Upper lobe of left lung (tissue), 6 donors: ENCODE measurements around the gene ARHGAP8. TPM values are rescaled to one million over a fixed set of nuclear protein-coding genes. Genes with fewer than 3 reads are reported as not detected.
"Not testable (repeated sequence)": the region's sequence is repeated elsewhere in the genome, so short reads cannot be mapped to it uniquely, and the experiment has no call there.

Source experiments
- ATAC-seq, 2 donors: fragments of 200-7000 bp; cut with Tn5 transposase; one replicate each; pipeline ENCODE4 v1.9.1; 2022; ENCODE audit warnings: mild to moderate bottlenecking in 2 of 2, moderate library complexity in 2 of 2; ENCODE audit not compliant: low FRiP score in 2 of 2
- DNase-seq, 2 donors: peaks; one replicate each; pipeline ENCODE4 v3.0.0-alpha.2; 2019 to 2020
- H3K27ac ChIP-seq, 4 donors: fragments of 200-600 bp; sonication (generic); one replicate each; pipeline ENCODE4 v1.5.1; 2016 to 2019
- H3K27me3 ChIP-seq, 4 donors: fragments of 200-600 bp; sonication (generic); one replicate each; pipeline ENCODE4 v1.5.1; 2017 to 2019
- H3K36me3 ChIP-seq, 4 donors: fragments of 200-600 bp; sonication (generic); one replicate each; pipeline ENCODE4 v1.5.1; 2016 to 2019
- H3K4me1 ChIP-seq, 4 donors: fragments of 200-600 bp; sonication (generic); one replicate each; pipeline ENCODE4 v1.5.1; 2018 to 2019
- H3K4me3 ChIP-seq, 4 donors: fragments of 200-600 bp; sonication (generic); one replicate each; pipeline ENCODE4 v1.5.1; 2017 to 2019; ENCODE audit warnings: mild to moderate bottlenecking in 2 of 4, moderate library complexity in 1 of 4
- H3K9me3 ChIP-seq, 4 donors: fragments of 200-600 bp; sonication (generic); one replicate each; pipeline ENCODE4 v1.5.1; 2018 to 2019
- EP300 ChIP-seq, 4 donors: sonication (generic); formaldehyde crosslinking; IDR thresholded peaks; one replicate each; pipeline ENCODE4 v1.5.1; 2017; ENCODE audit warnings: antibody characterized with exemption in 4 of 4, control low read depth in 2 of 4
- POLR2A ChIP-seq, 4 donors: fragments of 450-650 bp; IDR thresholded peaks; one replicate each; pipeline ENCODE4 v1.5.1; 2016 to 2017; ENCODE audit warnings: antibody characterized with exemption in 4 of 4, mild to moderate bottlenecking in 2 of 4
- POLR2AphosphoS5 ChIP-seq, 2 donors: sonication (generic); formaldehyde crosslinking; IDR thresholded peaks; one replicate each; pipeline ENCODE4 v1.5.1; 2017; ENCODE audit warnings: antibody characterized with exemption in 2 of 2
- WGBS, 2 donors: methylation state at CpG; one replicate each; pipeline ENCODE4 v1.1.5; 2017 to 2018; 5-methylcytosine and 5-hydroxymethylcytosine counted together
- total RNA-seq, 6 donors: library from RNA; depleted of rRNA in 4 of 6; stranded (reverse); fragments of >200 nt in 4 of 6; gene quantifications; one replicate each; pipeline versions ENCODE4 v1.1.0 to v1.2.1, GENCODE V29; 2016 to 2021
- TF ChIP-seq, protein P1 (sequence below), 6 experiments: fragments of 450-650 bp in 4 of 6; fragments of 200-600 bp in 2 of 6; sonication (generic) in 2 of 6; IDR thresholded peaks; one replicate each; pipeline ENCODE4 v1.5.1; 2016 to 2019; ENCODE audit warnings: antibody characterized with exemption in 6 of 6
- donor health status: DM: no; HTN: no; CAD: no; lungs with moderate emphysema.
- donor health status: DM: no; HTN: yes; CAD: no; lungs with severe emphysema.

The ARHGAP8 gene
- total RNA-seq, 6 donors from 2014 or later: 13.8 to 55.5 (median 22.7) TPM

DNA sequence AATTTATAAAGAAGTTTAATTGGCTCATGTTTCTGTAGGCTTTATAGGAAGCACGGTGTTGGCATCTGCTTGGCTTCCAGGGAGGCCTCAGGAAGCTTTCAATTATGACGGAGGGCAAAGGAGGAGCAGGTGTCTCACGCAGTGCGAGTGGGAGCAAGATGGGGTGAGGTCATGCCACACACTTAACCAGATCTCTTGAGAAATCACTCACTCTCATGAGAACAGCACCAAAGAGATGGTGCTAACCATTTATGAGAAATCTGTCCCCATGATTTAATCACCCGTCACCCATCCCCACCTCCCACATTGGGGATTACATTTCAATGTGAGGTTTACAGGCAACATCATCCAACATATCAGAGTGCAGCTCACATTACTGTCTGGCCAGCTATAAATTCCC, 103.5 kb downstream of the ARHGAP8 start:
- DNase-seq: no peak
- Histone ChIP-seq H3K4me1 (no peaks in the 10 kb centered on the region), H3K4me3 (no peak overlapping the region), H3K36me3 (no peaks in the 10 kb centered on the region), H3K27ac (no peak overlapping the region), H3K9me3 (no peaks in the 10 kb centered on the region), H3K27me3 (no peaks in the 10 kb centered on the region)
- no peak for ATAC-seq
- 89 to 92% methylated on average over 5 of the region's 5 CpGs for WGBS, 2 donors
- TF ChIP-seq, protein P1, sequence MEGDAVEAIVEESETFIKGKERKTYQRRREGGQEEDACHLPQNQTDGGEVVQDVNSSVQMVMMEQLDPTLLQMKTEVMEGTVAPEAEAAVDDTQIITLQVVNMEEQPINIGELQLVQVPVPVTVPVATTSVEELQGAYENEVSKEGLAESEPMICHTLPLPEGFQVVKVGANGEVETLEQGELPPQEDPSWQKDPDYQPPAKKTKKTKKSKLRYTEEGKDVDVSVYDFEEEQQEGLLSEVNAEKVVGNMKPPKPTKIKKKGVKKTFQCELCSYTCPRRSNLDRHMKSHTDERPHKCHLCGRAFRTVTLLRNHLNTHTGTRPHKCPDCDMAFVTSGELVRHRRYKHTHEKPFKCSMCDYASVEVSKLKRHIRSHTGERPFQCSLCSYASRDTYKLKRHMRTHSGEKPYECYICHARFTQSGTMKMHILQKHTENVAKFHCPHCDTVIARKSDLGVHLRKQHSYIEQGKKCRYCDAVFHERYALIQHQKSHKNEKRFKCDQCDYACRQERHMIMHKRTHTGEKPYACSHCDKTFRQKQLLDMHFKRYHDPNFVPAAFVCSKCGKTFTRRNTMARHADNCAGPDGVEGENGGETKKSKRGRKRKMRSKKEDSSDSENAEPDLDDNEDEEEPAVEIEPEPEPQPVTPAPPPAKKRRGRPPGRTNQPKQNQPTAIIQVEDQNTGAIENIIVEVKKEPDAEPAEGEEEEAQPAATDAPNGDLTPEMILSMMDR (IDR thresholded peaks at IDR 0.05): no peak
- TF ChIP-seq POLR2A (IDR thresholded peaks at IDR 0.05) (no peak), POLR2AphosphoS5 (IDR thresholded peaks at IDR 0.05) (no peak), EP300 (IDR thresholded peaks at IDR 0.05) (no peak)

DNA sequence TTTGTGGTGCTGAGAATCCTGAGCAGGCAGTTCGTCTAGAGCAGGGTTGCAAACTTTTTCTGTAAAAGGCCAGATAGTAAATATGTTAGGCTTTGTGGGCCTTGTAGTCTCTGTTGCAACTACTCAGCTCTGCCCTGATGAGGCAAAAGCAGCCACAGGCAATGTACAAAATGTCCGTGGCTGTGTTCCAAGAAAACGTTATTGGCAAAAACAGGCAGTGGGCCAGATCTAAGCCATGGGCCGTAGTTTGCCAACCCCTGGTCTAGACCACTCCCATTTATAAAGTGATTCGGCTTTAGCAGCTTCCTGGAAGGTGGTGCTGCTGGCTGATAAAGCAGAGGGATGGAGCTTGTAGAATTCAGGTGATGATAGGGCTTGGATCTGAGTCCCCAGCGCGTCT, 106.4 kb downstream of the ARHGAP8 start:
- not testable (repeated sequence) for H3K36me3 ChIP-seq, H3K4me1 ChIP-seq, H3K4me3 ChIP-seq, H3K27me3 ChIP-seq, H3K9me3 ChIP-seq, ATAC-seq, H3K27ac ChIP-seq, DNase-seq
- WGBS, 2 donors: 58 to 100% methylated on average over 2 to 7 of the region's 7 CpGs

DNA sequence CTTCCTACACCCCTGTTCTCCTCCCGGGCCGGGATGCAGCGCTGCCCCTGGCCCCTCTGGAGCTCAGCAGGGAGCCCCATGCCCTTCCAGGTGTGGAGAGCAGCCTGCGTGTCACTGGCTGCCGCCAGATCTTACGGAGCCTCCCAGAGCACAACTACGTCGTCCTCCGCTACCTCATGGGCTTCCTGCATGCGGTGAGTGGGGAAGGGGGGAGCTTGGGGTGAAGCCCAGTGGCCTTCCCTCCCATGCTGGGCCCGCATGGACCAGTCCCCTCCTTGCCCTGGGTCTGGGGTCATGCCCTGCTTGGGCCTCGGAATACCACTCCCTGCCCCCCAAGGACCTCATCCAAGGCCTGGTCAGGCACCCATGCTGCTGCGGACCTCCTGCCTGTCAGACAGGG, 107.3 kb downstream of the ARHGAP8 start:
- TF ChIP-seq POLR2AphosphoS5 (IDR thresholded peaks at IDR 0.05) (no peak), POLR2A (IDR thresholded peaks at IDR 0.05) (no peak), EP300 (IDR thresholded peaks at IDR 0.05) (no peak)
- TF ChIP-seq, protein P1 (IDR thresholded peaks at IDR 0.05): no peak
- no peak for ATAC-seq
- 86 to 93% methylated on average over 11 to 13 of the region's 13 CpGs for WGBS, 2 donors
- Histone ChIP-seq H3K9me3 (no peaks in the 10 kb centered on the region), H3K4me3 (no peak overlapping the region), H3K27ac (no peak overlapping the region), H3K36me3 (no peaks in the 10 kb centered on the region), H3K27me3 (no peaks in the 10 kb centered on the region), H3K4me1 (no peaks in the 10 kb centered on the region)
- peak in 1 of 2 donors; percentile 47 for DNase-seq

DNA sequence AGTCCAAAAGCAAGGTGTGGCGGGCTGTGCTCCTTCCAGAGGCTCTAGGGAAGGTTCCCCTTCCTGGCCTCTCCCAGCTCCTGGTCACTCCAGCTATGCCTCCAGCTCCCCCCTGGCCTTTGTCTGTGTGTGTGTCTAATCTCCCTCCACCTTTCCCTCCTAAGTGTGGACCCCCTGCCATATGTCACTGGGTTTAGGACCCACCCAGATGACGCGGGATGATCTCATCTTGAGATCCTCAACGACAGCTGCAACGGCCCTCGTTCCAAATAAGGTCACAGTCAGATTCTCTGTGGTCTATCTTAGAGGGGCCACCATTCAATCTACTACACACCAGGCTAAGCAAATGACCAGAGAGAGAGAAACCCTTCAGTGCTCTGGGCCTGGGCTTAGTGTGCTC, 107.9 kb downstream of the ARHGAP8 start:
- H3K4me1 ChIP-seq: no peaks in the 10 kb centered on the region
- no peaks in the 10 kb centered on the region for H3K27me3 ChIP-seq
- H3K36me3 ChIP-seq: no peaks in the 10 kb centered on the region
- no peak overlapping the region for H3K27ac ChIP-seq
- ATAC-seq: no peak
- DNase-seq: no peak
- no peak overlapping the region for H3K4me3 ChIP-seq
- no peaks in the 10 kb centered on the region for H3K9me3 ChIP-seq
- no peak for TF ChIP-seq POLR2AphosphoS5 (IDR thresholded peaks at IDR 0.05)
- TF ChIP-seq, protein P1 (IDR thresholded peaks at IDR 0.05): no peak
- no peak for TF ChIP-seq POLR2A (IDR thresholded peaks at IDR 0.05)
- TF ChIP-seq EP300 (IDR thresholded peaks at IDR 0.05): no peak
- 75 to 81% methylated on average over 6 of the region's 6 CpGs for WGBS, 2 donors

DNA sequence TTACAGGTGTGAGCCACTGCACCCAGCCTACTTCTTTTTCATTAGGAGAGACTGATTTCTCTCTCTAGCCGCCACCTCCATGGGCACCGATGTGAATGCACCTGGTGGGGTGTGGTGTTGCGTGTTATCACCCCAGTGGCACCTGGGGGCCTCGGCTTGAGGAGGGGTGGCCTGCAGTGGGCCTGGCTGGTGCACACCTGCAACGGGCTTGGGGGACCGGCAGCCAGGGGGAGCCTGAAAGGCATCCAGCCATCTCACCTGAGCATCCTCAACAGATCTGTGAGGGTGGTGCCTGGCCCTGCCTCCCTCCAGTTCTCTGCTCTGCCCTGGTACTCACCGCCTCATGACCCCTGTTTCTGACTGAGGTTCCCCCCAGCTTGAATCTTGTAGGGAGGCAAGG, 108.9 kb downstream of the ARHGAP8 start:
- Histone ChIP-seq H3K27me3 (no peaks in the 10 kb centered on the region), H3K4me3 (no peak overlapping the region), H3K36me3 (no peaks in the 10 kb centered on the region), H3K4me1 (no peaks in the 10 kb centered on the region), H3K27ac (no peak overlapping the region), H3K9me3 (no peaks in the 10 kb centered on the region)
- ATAC-seq: no peak
- TF ChIP-seq POLR2AphosphoS5 (IDR thresholded peaks at IDR 0.05) (no peak), POLR2A (IDR thresholded peaks at IDR 0.05) (no peak), EP300 (IDR thresholded peaks at IDR 0.05) (no peak)
- TF ChIP-seq, protein P1 (IDR thresholded peaks at IDR 0.05): no peak
- 78 to 94% methylated on average over 3 to 7 of the region's 7 CpGs for WGBS, 2 donors
- DNase-seq: no peak
